Daoy (cell line): ENCODE results near the gene CD86. TPM values are rescaled to one million over a fixed set of nuclear protein-coding genes. Genes with fewer than 3 reads are reported as not detected.
"Not testable (repeated sequence)": the region's sequence is repeated elsewhere in the genome, so short reads cannot be mapped to it uniquely, and the experiment has no call there.

ENCODE experiments used
- DNase-seq: peaks from one replicate; pipeline ENCODE4 v3.0.0-alpha.2; 2015; ENCODE audit warnings: low read depth
- total RNA-seq: library from RNA; depleted of rRNA; stranded (reverse); fragments of >200 nt; shearing (Covaris generic); gene quantifications from 2 replicates; pipeline ENCODE4 v1.2.3, GENCODE V29; 2014; rRNA removed

CD86 gene
- total RNA-seq, 1 experiment from 2014 or later, result 0.29 TPM

DNA sequence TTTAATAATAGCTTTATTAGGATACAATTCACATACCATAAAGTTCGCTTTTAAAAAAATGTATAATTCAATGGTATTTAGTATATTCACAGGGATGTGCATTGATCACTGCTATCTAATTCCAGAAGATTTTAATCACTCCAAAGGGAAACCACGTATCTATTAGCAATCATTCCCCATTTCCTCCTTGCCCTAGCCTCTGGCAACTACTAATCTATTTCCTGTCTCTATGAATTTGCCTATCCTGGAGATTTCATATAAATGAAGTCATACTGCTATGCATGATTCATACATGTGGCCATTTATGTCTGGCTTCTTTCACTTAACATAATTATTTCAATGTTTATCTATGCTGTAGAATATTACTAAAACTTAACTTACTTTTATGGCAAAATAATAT, 96.3 kb downstream of the CD86 start:
- no peak for DNase-seq

DNA sequence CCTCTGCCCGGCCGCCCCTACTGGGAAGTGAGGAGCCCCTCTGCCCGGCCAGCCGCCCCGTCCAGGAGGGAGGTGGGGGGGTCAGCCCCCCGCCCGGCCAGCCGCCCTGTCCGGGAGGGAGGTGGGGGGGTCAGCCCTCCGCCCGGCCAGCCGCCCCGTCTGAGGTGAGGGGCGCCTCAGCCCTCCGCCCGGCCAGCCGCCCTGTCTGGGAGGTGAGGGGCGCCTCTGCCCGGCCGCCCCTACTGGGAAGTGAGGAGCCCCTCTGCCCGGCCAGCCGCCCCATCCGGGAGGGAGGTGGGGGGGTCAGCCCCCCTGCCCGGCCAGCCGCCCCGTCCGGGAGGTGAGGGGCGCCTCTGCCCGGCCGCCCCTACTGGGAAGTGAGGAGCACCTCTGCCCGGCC, 109.8 kb downstream of the CD86 start:
- DNase-seq, result not testable (repeated sequence)

DNA sequence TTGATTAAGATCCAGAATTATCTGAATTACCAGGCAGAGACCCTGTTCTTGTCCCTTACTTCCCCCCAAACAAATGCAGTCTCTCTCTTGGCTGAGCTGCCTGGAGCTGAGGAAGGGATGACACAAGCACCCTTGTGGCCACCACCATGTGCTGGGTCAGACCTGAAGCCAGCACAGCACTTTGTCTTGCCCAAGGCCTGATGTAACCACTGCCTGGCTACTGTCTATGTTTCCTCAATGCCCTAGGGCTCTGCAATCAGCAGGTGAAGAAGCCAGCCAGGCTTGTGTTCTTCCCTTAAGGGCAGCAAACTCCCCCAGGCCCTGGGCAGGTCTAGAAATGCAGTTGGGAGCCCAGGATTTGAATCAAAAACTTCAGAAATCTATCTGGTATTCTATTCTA, 112.5 kb downstream of the CD86 start:
- no peak for DNase-seq

DNA sequence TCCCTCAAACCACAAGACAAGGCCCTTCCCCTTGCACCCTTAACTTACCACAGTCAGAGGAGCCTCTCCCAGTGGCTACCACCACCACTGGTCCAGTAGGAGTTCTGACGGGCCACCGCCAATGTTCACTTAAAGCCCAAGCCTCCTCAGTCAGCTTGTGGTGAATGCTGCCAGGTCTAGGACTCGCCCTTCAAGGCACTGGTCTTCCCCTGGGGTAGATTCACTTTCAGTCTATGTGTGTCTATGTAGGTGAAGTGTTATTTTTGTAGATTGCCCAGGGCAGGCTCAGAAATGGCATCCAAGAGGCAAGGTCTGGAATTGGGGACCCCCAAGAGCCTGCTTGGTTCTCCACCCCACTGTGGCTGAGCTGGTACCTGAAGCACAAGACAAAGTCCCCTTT, 112.9 kb downstream of the CD86 start:
- no peak for DNase-seq

DNA sequence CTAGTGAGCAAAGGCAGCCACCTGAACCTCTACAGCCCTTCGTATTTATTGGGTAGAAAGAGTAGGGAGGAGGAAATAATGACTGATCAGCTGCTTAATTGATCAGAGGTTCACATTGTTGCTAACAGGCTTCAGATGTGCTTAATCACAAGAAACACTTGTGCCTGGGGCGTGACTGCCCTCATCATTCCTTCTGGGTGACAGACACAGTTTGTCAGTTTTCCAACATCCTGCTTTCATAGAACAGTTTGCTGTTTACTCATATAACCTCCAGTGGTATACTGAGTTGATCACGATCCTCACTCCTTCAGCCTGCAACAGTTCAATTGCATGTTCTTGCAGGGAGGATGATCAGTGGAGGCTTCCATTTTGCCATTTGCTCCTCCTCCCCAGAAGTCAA, 114.7 kb downstream of the CD86 start:
- no peak for DNase-seq

Other genes starting within 250 kb of the CD86 start
- gene IQCB1, start 220.3 kb upstream of the CD86 start, total RNA-seq, result 31.0 and 31.7 TPM in 2 replicates
- gene EAF2, start 220.2 kb upstream of the CD86 start, total RNA-seq, result 11.3 and 23.3 TPM in 2 replicates
- 0.15 and 0.17 TPM in 2 replicates for gene SLC15A2, start 161.0 kb upstream of the CD86 start, total RNA-seq
- not detected in 2 replicates for gene ILDR1, start 33.1 kb upstream of the CD86 start, total RNA-seq
- gene CASR, start 128.3 kb downstream of the CD86 start, total RNA-seq, result not detected in 2 replicates